ENCODE data around the gene ABHD11. TPM values are rescaled to one million over a fixed set of nuclear protein-coding genes. Genes with fewer than 3 reads are reported as not detected.
"Not testable (repeated sequence)": the region's sequence is repeated elsewhere in the genome, so short reads cannot be mapped to it uniquely, and the experiment has no call there.

Gene ABHD11
- total RNA-seq, 1 donor from 2014 or later, result 55.8 TPM

DNA sequence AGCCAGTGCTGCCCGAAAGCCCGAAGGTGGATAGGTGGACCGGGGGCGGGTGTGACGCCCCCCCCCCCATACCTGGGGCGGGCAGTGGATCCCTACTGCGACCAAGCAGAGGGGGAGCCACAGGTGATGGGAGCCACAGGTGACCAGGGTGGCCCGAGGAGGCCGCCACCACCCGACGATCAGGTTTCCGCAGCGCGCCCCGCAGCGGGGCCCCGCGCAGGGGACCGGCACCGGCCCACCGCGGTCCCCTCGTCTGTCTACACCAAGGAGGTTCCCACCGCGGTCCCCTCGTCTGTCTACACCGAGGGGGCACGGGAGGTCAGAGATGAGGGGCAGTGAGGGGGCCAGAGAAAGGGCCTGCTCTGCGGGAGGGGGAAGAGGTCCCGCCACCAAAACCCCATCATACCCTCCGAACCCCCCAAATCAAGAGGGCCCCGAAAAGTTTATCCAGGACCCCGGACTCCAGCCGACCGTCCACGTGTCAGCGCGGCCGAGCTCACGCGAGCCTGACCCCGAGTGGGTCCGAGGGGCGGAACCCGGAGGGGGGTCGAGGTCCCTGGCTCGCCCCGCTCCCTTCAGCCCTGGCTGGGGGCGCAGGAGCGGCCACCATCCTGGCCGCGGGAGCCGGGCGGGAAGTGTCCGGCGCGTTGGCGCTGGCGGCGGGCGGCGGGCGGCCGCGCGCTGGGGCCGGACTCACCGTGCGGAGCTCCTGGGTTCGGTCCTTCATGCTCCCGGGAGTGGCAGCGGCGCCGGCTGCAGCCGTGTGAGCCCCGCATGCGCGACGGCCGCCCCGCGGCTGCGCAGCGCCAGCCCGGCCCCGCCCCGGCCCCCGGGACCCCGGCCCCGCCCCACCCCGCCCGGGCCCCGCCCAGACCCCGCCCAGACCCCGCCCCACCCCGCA is 19.4 kb downstream of the ABHD11 start, which contains the start of gene STX1A:
Gene STX1A (minus strand): TSS at position 765 of the 901 bp plus-strand sequence. CDS start 38 bp downstream, at position 727.
- DNase-seq (ENCODE audit: low spot score), result peak; percentile 68

DNA sequence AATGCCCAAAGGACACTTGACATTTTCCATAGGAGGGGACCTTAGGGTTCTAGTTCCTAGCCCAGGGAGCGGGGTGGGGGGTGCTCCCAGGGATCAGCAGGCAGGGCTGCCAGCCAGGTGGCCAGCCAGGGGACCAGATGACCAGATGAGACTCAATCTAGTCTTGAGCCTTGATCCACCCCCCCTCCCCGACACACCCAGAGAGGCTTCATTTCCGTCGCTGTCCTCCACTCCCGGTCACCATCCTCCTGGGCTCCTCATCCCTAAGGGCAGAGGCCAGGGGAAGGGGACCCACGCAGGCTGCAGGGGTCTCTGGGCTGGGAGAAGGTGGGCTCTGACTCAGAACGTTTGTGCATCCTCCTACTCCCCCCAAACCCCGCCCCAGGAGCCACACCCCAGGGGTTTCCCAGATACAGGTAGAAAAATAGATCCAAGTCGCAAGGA is 20.1 kb downstream of the ABHD11 start:
- DNase-seq (ENCODE audit: low spot score), result no peak

DNA sequence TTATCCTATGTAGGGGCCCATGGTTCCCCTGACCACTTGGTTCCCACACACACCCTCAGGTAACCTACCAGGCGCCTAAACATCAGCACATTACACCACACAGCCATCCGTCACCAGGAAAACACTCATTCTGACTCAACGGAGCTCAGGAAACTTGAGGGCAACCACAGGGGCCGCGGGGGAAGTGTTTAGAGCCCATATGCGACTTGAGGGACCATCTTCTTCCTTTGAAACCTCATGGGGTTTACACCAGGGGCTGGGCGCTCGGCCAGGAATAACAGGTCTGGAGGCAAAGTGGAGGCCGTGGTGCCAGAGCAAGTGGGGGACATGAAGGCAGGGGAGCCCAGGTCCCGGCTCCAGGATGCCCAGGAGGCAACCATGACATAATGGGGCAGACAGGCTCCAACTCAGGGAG is 20.6 kb downstream of the ABHD11 start:
- DNase-seq (ENCODE audit: low spot score), result no peak

DNA sequence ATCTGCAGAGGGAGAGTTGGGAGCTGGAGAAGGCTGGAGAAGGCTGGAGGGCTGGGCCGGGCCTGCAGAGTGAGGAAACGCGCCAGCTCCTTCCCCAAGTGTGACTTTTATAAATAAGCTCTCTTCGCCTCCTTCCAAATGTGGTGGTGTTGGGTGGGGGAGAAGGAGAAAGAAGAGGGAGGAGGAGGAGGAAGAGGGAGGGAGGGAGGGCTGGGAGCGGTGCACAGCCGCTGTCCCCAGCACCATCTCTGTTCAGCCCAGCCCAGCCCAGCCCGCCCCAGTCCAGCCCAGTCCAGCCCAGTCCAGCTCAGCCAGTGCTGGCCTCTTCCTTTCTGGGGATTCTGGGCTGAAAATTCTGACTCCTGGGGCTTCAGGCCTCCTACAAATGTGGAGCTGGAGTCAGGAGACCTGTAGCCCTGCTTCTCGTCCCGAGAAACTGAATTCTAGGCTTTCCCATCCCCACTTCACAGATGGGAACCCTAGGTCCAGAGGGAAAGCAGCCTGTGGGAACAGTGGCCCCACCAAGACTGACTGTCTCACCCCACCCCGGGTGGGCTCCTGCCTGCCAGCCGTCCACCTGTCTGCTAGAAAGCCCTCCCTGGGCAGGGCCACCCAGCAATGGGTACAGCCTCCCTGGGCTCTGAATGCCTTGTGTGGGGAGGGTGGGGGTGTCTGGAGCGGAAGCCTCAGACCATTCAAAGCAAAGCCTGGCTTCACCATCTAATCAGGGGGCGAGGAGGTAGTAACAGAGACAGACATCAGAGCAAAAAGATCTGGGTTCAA is 21.4 kb downstream of the ABHD11 start:
- no peak for DNase-seq (ENCODE audit: low spot score)

DNA sequence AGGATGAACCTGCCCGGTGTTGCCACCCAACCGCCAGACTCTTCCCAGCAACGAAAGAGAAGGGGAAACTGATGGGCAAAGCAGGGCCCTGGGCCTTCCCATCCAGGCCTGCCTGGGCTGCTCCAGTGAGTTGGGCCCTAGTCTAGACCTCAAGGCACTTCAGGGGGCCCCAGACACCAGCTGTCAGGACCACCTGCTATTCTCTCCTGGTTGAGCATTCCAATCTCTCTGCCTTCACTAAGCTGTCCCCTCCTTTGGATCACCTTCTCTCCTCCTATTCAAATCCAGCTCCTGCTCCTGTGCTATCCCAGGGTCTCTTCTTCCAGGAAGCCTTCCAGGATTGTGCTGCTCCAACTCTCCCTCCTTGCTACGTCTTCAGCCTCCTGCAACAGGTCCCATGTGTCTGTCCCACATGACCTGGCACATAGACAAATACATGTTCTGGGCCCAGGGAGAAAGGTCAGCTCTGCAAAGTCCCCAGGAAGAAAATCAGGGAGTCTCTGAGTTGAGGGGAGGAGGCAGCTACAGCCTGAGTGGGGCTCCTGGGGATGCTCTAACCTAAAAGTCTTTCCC is 22.2 kb downstream of the ABHD11 start:
- no peak for DNase-seq (ENCODE audit: low spot score)

DNA sequence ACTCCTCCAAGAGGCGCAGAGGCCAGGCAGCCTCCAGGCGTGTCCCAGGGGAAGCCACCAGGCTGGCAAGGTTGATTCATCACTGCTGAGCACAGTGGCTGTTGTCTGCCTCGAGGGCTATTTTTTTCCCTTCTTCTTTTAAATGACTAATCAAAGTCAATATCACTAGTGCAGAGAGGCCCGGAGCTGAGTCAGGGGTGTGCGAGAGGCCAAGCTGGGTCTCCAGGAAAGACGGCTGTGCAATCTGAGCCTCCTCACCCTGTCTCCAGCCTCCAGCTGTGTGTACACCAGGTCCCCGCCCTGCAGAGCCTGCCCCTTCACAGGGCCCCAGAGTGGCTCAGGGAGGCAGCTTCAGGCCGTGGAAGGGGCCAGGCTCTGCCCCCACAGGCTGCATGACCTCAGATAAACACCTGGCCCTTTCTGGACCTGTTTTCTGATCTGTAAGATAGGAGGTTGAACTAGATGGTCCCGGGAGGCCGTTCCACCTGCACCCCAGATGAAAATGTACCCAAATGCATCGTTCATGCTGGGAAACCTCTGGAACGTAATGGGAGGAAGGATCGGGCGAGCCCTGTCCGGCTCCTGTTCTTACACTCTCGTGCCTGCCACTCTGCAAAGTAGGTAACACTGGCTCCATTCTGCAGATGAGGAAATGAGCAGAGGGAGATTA is 22.8 kb downstream of the ABHD11 start:
- DNase-seq (ENCODE audit: low spot score), result peak; percentile 69

DNA sequence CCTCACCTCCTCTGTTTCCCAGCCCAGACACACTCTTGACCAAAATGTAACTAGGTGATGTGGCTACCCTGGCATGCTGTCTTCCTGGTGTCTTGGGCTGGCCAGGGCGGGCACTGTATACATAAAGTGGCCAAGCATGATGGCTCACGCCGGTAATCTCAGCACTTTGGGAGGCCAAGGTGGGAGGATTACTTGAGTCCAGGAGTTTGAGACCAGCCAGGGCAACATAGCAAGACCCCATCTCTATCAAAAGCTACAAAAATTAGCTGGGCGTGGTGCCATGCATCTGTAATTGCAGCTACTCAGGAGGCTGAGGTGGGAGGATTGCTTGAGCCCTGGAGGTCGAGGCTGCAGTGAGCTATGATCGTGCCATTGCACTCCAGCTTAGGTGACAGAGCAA is 25.3 kb downstream of the ABHD11 start:
- not testable (repeated sequence) for DNase-seq (ENCODE audit: low spot score)

DNA sequence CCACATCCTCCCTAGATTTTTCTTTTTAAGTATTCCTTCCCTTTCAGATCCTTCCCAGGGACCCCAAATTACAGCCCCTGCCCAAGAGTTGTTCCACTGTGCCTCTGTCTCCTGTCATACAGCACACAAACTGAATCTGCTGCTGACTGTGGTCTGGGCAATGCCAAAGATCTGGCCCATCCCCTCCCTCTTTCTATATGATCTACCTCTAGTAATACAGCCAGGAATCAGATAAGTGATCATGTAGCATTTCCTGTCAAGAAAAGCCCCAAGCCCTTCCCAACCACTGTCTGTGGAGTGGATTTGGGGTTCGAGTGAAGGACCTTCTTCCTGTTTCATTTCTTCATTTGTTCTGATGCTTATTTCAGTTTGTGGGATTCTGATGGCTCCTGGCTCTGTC is 25.8 kb downstream of the ABHD11 start:
- no peak for DNase-seq (ENCODE audit: low spot score)

DNA sequence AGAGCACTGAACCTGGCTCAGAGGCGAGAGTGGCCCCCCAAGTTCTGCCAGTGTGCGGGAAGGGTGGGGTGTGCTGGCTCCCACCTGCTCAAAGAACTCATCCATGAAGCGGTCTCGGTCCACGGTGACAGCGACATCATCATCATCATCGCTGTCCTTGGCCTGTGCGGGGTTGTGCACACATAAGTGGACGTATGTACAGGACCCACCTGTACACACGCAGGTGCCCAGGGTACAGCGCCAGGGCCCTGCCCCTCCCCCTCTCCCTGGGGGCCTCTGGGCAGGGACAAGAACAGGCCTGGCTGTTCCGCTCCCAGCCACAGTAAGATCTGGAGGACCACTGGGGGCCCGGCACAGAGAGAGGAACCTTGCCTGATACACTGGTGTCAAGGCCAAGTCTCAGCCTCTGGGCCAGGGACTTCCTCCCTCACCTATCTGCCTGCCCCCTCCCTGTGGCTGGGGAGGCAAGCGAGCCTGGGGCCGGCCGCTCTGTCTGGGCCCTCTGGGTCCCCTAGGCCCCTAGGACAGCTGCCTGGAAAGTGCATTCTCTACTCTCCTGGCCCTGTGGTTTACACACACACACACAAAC is 29.5 kb downstream of the ABHD11 start:
- no peak for DNase-seq (ENCODE audit: low spot score)

DNA sequence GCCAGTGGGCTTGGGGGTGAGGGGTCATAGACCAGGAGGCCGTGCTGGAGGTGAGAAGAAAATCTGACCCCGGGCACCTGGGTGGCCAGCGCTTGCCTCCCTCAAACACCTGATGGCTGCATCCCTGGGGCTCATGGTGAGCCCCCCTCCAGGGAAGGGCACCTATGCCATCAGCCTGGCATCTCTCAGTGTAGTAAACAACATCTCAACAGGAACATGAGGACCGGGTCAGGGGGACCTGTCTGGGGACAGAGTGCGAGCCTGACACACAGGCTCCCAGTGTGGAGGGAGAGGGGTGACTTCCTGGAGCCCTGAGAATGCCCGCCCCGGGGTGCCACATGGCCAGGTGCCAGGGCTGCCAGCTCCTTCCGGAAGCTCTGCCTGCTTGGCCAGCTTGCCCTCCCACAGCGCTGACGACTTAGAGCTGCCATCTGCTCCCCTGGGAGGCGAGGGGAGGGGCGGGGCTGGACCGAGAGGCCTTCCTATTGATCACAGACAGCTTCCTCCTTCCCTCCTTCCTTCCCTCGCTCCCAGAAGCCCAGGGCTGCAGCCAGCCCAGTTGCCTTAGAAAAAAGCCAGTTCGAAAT is 31.5 kb downstream of the ABHD11 start:
- DNase-seq (ENCODE audit: low spot score), result peak; percentile 95

DNA sequence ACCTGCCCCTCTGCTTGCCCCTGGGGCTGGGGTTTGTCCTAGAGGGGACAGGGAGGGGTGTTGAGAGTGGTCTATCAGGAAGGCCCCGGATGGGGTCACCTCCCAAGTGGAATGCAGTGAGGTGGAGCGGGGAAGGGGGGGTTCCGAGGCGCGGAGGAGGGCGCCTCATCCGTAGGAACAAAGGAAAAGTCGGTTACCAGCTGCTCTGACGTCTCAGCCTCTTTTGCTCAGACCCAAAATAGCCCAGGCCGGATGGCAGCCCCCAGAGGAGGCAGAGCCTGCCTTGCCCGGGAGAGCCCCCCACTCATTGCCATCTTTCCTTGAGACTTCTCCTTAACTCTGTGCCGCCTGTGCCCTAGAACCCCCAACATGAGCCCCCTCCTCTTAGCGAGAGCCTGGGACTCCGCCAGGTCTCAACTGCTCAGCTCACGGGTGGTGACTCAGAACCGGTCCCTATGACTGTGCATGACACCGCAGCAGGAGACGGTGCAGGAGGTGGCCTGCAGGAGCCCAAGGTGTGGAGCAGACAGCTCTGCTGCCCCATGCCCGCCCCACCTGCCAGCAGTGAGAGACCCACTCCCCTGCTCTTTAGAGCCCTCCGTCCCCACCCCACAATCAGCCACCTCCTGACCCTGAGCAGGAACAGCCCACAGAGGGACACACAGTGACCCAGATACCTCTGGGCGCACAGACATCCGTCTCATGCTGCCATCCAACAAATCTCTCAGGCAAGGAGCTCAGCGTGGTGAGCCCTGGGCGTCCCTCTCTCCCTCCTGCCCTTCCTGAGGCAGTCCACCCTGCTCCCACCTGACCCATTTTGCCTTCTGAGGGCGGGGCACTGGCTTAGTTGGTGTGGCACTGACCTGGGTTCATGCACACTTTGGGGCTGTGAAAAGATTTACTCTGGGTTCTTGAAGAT is 32.2 kb downstream of the ABHD11 start:
- DNase-seq (ENCODE audit: low spot score), result peak; percentile 62

DNA sequence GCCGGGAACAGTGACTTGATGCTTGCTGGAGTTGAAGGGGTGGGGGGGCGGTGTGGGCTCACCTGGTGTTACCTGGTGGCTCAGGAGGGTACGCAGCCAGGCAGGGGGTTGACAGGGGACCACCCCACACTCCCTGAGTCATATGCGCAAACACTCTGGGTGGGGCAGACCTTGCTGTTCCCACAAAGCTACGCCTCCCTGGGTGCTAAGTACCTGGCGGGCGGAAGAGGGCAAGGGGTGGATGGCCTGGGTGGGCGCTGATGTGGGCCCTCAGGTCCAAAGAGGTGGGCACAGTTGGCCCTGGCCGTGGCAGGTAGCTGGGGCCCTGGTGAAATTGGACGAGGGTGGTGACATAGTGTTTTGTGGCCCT is 33.1 kb downstream of the ABHD11 start:
- DNase-seq (ENCODE audit: low spot score), result no peak

DNA sequence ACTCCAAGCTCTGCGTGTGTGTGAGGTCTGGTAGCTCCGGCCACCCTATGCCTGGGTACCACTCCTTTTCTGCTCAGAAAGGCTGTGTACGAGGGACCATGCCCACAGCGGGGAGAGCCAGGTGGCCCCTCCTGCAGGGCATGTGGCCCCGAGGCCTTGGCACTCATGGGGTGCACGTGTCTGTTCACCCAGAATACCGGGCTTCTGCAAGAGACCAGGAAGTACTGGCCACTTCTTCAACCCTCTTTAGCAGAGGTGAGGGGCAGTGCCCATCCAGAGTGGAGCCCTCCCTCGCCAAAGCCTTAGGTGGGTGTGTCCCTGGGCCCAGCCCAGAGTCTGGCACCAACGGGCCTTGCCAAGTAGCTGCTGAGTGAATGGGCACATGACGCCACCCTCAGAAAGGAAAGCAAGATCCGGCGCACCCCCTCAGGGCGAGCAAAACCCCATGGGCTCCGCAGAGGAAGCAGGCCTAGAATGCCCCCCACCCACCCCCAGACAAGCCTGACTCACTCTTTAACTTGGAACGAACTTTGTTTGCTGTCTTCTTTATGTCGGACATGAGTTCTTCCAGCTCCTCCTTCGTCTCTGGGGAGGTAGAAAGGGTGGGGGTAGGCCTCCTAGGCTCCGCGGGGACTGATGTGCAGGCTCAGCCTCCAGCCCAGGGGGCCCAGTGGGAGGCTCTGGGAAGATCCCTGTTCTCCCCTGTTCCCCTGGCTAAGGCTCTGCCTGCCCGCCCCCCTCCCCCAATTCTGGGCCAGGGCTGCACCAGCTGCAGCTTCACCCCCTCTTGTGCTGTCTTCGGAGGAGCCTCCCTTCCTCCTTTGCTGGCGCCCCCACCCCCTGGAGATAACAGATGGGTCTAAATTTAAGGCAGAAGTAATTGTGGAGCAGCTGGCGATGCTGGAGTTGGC is 33.7 kb downstream of the ABHD11 start:
- DNase-seq (ENCODE audit: low spot score), result peak; percentile 78

DNA sequence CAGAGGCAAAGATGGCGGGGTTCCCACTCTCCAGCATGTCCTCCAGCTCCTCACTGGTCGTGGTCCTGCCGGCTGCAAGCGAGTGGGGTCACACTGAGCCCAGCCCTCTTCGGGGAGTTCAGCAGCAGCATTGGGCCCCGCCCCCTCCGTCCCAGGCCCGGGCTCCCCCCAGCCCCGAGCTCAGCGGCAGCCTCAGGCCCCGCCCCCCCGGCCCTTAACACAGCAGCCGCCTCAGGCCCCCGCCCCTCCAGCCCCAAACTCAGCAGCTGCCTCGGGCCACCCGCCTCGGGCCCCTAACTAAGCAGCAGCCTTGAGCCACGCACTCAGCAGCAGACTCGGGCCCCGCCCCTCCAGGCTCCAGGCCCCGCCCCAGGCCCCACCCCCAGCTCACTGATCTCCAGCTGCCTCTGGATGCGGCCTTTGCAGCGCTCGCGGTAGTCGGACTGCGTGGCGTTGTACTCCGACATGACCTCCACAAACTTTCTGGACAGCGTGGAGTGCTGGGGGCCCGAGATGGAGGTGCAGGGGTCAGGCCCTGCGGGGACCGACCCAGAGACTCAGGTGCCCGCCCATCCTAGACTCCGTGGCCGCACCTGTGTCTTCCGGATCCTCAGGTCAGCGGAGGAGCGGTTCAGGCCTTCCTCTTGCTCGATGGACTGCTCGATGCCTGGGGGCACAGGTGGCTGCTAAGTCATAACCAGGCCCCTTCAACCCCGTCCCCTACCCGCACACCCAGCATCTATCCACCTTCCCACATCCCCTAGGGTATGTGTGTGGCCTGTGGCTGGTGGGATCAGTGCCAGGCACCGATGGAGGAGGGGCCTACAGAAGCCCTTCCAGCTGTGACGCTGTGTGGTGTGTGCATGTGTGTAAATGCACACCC is 34.6 kb downstream of the ABHD11 start:
- peak; percentile 70 for DNase-seq (ENCODE audit: low spot score)

DNA sequence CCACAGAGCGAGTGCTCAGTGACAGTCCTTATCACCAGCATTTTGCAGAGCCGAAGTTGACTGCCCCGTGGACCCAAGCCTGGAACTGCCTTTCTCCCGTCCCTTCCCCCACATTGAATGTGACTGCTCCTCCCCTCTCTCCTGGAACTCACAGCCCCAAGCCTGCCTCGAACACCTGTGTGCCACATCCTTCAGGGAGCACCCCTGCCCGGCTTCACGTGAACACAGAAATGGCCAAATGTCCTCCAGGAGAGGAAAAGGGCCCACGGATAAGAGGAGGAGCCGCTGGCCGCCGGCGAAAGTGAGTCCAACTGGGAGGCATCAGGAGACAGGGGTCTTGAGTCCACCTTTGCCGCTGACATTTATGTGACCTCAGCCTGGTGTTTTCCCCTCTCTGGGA is 35.4 kb downstream of the ABHD11 start:
- no peak for DNase-seq (ENCODE audit: low spot score)

DNA sequence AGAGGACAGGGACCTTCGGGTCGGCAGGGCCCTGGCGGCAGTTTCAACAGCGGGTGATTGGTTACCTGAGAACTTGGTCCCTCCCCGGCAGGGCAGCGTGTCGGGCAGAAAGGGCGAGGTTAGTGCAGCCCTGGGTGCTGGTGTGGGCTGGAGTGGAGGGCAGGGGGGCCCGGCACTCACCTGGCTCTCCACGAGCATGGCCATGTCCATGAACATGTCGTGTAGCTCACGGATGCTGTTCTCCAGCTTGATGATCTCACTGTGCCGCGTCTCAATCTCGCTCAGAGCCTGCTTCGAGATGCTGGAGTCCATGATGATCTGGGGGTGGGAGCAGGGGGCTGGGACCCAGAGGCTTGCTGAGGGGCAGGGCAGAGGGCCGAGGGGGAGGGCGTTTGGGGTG is 35.9 kb downstream of the ABHD11 start:
- DNase-seq (ENCODE audit: low spot score), result no peak

DNA sequence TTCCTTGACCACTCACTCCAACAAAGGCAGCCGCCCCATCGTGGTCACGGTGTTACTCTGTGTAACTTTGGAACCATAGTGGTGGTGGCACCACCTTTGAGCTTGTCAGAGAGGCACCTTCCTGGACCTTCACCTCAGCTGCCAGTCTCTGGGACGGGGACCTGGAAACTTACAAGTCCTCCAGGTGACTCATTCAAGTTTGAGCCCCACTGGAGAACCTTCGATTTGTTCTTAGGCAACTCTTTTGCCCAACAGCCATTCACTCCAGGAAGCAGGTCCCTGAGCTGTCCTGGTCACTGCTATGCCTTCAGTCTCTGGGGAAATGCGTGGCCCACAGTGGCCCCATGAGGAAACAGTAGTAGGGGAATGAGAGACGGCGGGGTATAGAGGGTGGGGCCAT is 36.4 kb downstream of the ABHD11 start:
- peak; percentile 60 for DNase-seq (ENCODE audit: low spot score)
